HEK293T (cell line): ENCODE measurements around the gene KIF1C.

Experiments used
- CTCF ChIA-PET: fragments of 350-600 bp; formaldehyde crosslinking; extraction: SDS; loops from one replicate; lab custom pipeline; 2021; ENCODE audit warnings: antibody characterized with exemption, inconsistent platforms; lab: Yijun Ruan, JAX
- POLR2A ChIA-PET: fragments of 350-600 bp; formaldehyde crosslinking; extraction: SDS; loops from one replicate; lab custom pipeline; 2020; ENCODE audit warnings: antibody characterized with exemption, inconsistent platforms; lab: Yijun Ruan, JAX
- DNase-seq: peaks from one replicate; pipeline ENCODE4 v3.0.0; 2012; ENCODE audit warnings: mixed read lengths; ENCODE audit errors: extremely low spot score
- ARNT ChIP-seq: fragments of 450-650 bp; IDR thresholded peaks from 2 replicates; pipeline ENCODE4 v1.6.1; 2017; ENCODE audit warnings: mild to moderate bottlenecking
- BHLHE40 ChIP-seq: fragments of 450-650 bp; IDR thresholded peaks from 2 replicates; pipeline ENCODE4 v1.6.1; 2016; ENCODE audit warnings: mild to moderate bottlenecking, moderate library complexity, borderline replicate concordance
- CTBP1 ChIP-seq: fragments of 450-650 bp; IDR thresholded peaks from 2 replicates; pipeline ENCODE4 v1.6.1; 2016; ENCODE audit warnings: borderline replicate concordance
- ELF4 ChIP-seq: fragments of 450-650 bp; IDR thresholded peaks from 2 replicates; pipeline ENCODE4 v1.6.1; 2017; ENCODE audit warnings: antibody characterized with exemption
- FOXA1 ChIP-seq: fragments of 450-650 bp; IDR thresholded peaks from 2 replicates; pipeline ENCODE4 v1.6.1; 2016; ENCODE audit warnings: mild to moderate bottlenecking
- FOXK2 ChIP-seq: fragments of 450-650 bp; IDR thresholded peaks from 2 replicates; pipeline ENCODE4 v1.6.1; 2016; ENCODE audit warnings: mild to moderate bottlenecking
- FOXM1 ChIP-seq: fragments of 450-650 bp; IDR thresholded peaks from 2 replicates; pipeline ENCODE4 v1.6.1; 2017; ENCODE audit warnings: mild to moderate bottlenecking, borderline replicate concordance
- HDGF ChIP-seq: fragments of 450-650 bp; IDR thresholded peaks from 2 replicates; pipeline ENCODE4 v1.6.1; 2017; ENCODE audit warnings: antibody characterized with exemption, borderline replicate concordance
- L3MBTL2 ChIP-seq: fragments of 450-650 bp; conservative IDR thresholded peaks from 2 replicates; pipeline ENCODE4 v1.6.1; 2016; ENCODE audit warnings: mild to moderate bottlenecking
- LEF1 ChIP-seq: fragments of 450-650 bp; IDR thresholded peaks from 2 replicates; pipeline ENCODE4 v1.6.1; 2017; ENCODE audit warnings: mild to moderate bottlenecking, borderline replicate concordance
- NFRKB ChIP-seq: fragments of 450-650 bp; IDR thresholded peaks from 2 replicates; pipeline ENCODE4 v1.6.1; 2016; ENCODE audit warnings: mild to moderate bottlenecking, moderate library complexity
- SP1 ChIP-seq: fragments of 450-650 bp; IDR thresholded peaks from 2 replicates; pipeline ENCODE4 v1.6.1; 2017
- SUZ12 ChIP-seq: fragments of 450-650 bp; IDR thresholded peaks from 2 replicates; pipeline ENCODE4 v1.6.1; 2016; ENCODE audit warnings: mild to moderate bottlenecking
- TARDBP ChIP-seq: fragments of 450-650 bp; IDR thresholded peaks from 2 replicates; pipeline ENCODE4 v1.6.1; 2016
- ZNF384 ChIP-seq: fragments of 450-650 bp; IDR thresholded peaks from 2 replicates; pipeline ENCODE4 v1.6.1; 2016
- TF ChIP-seq, protein P1 (sequence below): fragments of 450-650 bp; IDR thresholded peaks from 2 replicates; pipeline ENCODE4 v1.6.1; 2016

The KIF1C gene

GRCh38 chr17:4967539-4968485 is 29.9 kb upstream of the KIF1C start, which contains the start of gene SPAG7:
TSS of gene SPAG7 (minus strand) at chr17:4967817. CDS start at chr17:4967804, 13 bp downstream.
- TF ChIP-seq ELF4 (peak; percentile 41; the same call in 1 of the 2 replicates), FOXK2 (no peak), L3MBTL2 (peak; percentile 89)
- peak; percentile 93 for DNase-seq
- POLR2A ChIA-PET: interaction anchor here (0.7 to 4.3 kb wide), 21 partner anchors 8 to 177 kb away, joined by 3 to 110 read pairs (median 5); partner anchors contain the start of genes CAMTA2, ENO3, INCA1 and KIF1C
- CTCF ChIA-PET: interaction anchor here (0.7 to 2.5 kb wide), 5 partner anchors 11 to 59 kb away, joined by 3 to 8 read pairs (median 5); partner anchors contain the start of gene CAMTA2

DNA sequence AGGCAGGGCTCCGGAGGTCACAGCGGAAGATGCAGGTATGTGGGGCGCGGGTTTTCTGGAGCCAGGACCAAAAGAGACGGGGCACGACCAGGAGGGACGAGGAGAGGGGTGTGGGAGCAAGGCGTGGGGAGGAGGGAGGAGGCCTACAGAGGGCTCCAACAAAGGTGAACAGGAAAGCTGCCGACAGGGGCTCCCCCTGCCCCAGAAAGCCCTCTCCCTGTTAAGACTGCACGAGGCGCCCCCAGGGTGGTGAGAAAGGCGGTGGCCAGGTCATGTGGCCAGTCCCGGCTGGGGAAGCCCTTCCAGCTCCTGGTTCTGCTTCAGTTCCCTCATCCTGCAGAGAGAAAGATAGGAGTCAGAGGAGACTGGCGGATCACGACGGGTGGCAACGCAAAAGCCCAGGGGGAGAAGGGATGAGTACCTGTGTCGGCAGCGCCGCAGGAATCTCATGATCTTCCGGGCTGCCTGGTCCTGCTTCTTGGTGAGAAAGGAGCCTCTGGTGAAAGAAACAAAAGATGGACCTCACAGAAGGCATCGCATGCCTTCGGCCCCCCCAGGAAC is 29.2 kb upstream of the KIF1C start:
- ChIA-PET CTCF (interaction anchor here (0.7 to 1.8 kb wide), 2 partner anchors 19 to 59 kb away, joined by 5 to 8 read pairs; partner anchors contain the start of gene CAMTA2), POLR2A (interaction anchor here (0.8 to 4.3 kb wide), 4 partner anchors 21 to 60 kb away, joined by 4 to 84 read pairs (median 46); partner anchors contain the start of genes PFN1, RNF167 and SLC25A11)
- no peak for TF ChIP-seq HDGF
- TF ChIP-seq L3MBTL2: peak; percentile 8; the same call in 1 of the 2 replicates
- no peak for DNase-seq

- ChIA-PET POLR2A (interaction anchor here (0.8 to 4.3 kb wide), 3 partner anchors 22 to 60 kb away, joined by 4 to 65 read pairs (median 27); partner anchors contain the start of genes PFN1, RNF167 and SLC25A11), CTCF (no interaction called here)
- TF ChIP-seq SP1: no peak
- no peak for TF ChIP-seq FOXM1
- no peak for TF ChIP-seq FOXK2
- TF ChIP-seq TARDBP: no peak
- no peak for TF ChIP-seq ELF4
- no peak for TF ChIP-seq CTBP1
- no peak for TF ChIP-seq HDGF
- TF ChIP-seq LEF1: no peak
- TF ChIP-seq SUZ12: no peak
- no peak for TF ChIP-seq ZNF384
- TF ChIP-seq FOXA1: no peak
- TF ChIP-seq, protein P1, sequence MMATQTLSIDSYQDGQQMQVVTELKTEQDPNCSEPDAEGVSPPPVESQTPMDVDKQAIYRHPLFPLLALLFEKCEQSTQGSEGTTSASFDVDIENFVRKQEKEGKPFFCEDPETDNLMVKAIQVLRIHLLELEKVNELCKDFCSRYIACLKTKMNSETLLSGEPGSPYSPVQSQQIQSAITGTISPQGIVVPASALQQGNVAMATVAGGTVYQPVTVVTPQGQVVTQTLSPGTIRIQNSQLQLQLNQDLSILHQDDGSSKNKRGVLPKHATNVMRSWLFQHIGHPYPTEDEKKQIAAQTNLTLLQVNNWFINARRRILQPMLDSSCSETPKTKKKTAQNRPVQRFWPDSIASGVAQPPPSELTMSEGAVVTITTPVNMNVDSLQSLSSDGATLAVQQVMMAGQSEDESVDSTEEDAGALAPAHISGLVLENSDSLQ: no peak
- TF ChIP-seq L3MBTL2: no peak
- DNase-seq: no peak
Observed at GRCh38 chr17:4969047-4969550, 28.7 kb upstream of the KIF1C start.

DNA sequence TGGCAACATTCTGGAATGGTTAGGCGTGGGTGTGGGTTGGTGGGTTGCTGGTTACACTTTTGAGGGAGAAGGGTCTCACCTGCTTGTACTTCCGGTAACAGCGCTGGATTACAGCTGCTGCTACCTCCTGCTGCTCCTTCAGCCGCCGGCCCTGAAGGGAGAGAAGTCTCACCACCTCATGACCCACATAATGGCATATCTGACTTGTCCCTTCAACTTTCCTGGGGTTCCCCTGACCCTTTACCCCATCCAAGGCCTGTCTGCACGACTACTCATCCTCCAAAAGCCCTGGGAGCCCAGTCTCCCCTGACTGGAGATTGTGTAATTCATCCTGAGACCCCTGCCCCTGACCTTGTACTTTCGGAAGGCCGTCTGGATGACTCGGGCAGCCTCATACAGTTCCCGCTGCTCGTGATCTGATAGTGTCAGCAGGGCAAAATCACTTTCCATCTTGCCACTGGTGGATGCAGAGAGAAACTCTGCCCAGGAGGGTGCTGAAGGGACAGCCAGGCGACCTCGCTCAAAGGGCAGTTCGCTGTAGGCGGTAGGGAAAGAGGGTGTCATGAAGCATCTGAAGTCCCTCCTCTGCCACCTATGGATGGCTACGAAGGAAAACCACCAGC is 28.1 kb upstream of the KIF1C start:
- ChIA-PET POLR2A (interaction anchor here (0.7 to 1.6 kb wide), 4 partner anchors 9 to 30 kb away, joined by 3 to 15 read pairs (median 4); partner anchors contain the start of genes RNF167 and SLC25A11), CTCF (interaction anchor here (1.2 kb wide), 1 partner anchor 11 kb away, joined by 4 read pairs; no protein-coding TSS in a partner anchor)
- DNase-seq: no peak
- no peak for TF ChIP-seq L3MBTL2
- TF ChIP-seq ARNT: no peak
- no peak for TF ChIP-seq CTBP1
- TF ChIP-seq FOXA1: no peak
- TF ChIP-seq, protein P1: no peak
- no peak for TF ChIP-seq LEF1
- TF ChIP-seq FOXK2: no peak
- TF ChIP-seq BHLHE40: no peak
- no peak for TF ChIP-seq TARDBP
- TF ChIP-seq SUZ12: no peak
- no peak for TF ChIP-seq ELF4
- TF ChIP-seq SP1: no peak
- TF ChIP-seq ZNF384: no peak
- TF ChIP-seq HDGF: no peak
- TF ChIP-seq NFRKB: no peak

DNA sequence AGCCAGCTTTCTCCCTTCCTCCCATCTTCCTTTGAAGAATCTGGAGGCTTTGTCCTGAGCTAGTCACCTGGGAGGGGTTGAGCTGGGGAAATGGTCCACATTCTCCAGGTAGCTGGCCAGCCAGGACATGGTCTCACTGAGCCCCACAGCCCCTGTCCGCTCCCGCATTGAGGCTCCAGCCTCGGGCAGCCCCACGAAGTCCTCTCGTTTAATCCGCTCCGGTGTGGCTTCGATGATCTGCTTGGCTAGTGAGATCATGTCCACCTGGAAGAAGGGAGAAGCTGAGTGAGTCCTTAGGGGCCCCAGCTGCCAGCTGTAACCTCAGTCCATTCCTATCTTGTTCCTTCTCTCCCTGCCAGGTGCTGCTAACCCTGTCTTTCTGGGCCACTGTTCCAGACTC is 27.5 kb upstream of the KIF1C start:
- CTCF ChIA-PET: interaction anchor here (1.2 kb wide), 1 partner anchor 11 kb away, joined by 4 read pairs; no protein-coding TSS in a partner anchor
- POLR2A ChIA-PET: interaction anchor here (0.7 to 1.6 kb wide), 6 partner anchors 9 to 61 kb away, joined by 3 to 15 read pairs (median 4); partner anchors contain the start of genes ENO3, PFN1, RNF167 and SLC25A11
- no peak for TF ChIP-seq FOXK2
- TF ChIP-seq, protein P1: no peak
- no peak for TF ChIP-seq FOXA1
- TF ChIP-seq SP1: no peak
- no peak for TF ChIP-seq HDGF
- TF ChIP-seq CTBP1: no peak
- no peak for TF ChIP-seq ARNT
- TF ChIP-seq SUZ12: no peak
- no peak for TF ChIP-seq L3MBTL2
- TF ChIP-seq TARDBP: no peak
- no peak for DNase-seq
